Activated naive CD8-positive, alpha-beta T cell treated with anti-CD3 and anti-CD28 coated beads, Interleukin-2, amount 10 ng/mL, durations not matched to agents 7 days and 5 days (primary cell): ENCODE data around the gene ZNF618. TPM values are rescaled to one million over a fixed set of nuclear protein-coding genes. Genes with fewer than 3 reads are reported as not detected.

Source experiments
- ATAC-seq: fragments of 150-1000 bp; cut with Tn5 transposase; one replicate; pipeline ENCODE4 v1.10.0; 2021; ENCODE audit warnings: low read depth, moderate library complexity
- POLR2A ChIA-PET: fragments of 350-600 bp; sonication (Branson Sonifier 250); formaldehyde crosslinking; loops from one replicate; lab custom pipeline; 2021; ENCODE audit warnings: antibody characterized with exemption; lab: Charles Lee
- DNase-seq: peaks from one replicate; pipeline ENCODE4 v3.0.0; 2021
- H3K27ac Mint-ChIP-seq: one replicate; pipeline ENCODE4 v1.8.0; 2022; ENCODE audit warnings: mild to moderate bottlenecking, mixed read lengths
- H3K27me3 Mint-ChIP-seq: one replicate; pipeline ENCODE4 v1.8.0; 2022; ENCODE audit warnings: mild to moderate bottlenecking, moderate library complexity, mixed read lengths
- H3K36me3 Mint-ChIP-seq: one replicate; pipeline ENCODE4 v1.8.0; 2021; ENCODE audit warnings: mild to moderate bottlenecking, mixed read lengths
- H3K4me1 Mint-ChIP-seq: one replicate; pipeline ENCODE4 v1.8.0; 2021; ENCODE audit warnings: mixed read lengths
- H3K4me3 Mint-ChIP-seq: one replicate; pipeline ENCODE4 v1.8.0; 2022; ENCODE audit warnings: mild to moderate bottlenecking, moderate library complexity, mixed read lengths
- H3K9me3 Mint-ChIP-seq: one replicate; pipeline ENCODE4 v1.8.0; 2021; ENCODE audit warnings: mixed read lengths
- total RNA-seq, 2 experiments: library from RNA; stranded (reverse); gene quantifications; one replicate each; pipeline ENCODE4 v1.2.3, GENCODE V29; 2021

The ZNF618 gene
- total RNA-seq, 2 experiments from 2014 or later, result 0.60 to 0.75 TPM

DNA sequence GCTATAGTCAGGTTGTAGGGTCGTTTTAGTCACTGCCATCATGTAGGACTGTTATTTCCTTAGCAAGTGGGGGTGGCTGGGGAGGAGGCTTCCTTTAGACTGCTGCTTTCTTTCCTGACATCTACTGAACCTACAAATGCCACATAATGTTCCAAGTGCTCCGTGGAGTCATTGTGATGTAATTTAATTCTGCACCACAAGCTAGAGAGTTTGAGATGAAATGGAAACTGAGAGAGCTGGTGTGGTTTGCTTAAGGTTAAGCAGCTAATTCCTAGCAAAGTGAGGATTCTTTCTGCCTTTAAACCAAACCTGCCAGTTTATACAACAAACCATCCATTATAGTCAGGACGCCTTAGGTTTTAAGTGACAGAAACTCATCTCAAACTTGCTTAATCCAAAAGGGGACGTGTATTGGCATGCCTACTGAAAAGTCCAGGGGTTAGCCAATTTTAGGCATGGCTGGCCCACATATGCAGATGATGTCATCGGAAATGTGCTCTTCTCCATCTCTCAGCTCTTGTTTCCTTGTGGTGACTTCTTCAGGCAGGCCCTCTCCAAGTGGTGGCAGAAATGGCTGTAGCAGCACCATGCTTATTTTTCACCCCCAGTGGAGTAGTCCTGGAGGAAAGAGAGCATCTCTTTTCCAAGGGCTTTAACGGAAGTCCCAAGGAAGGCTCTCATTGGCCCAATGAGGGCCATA lies 30.5 kb downstream of the ZNF618 start:
- no peaks in the 10 kb centered on the region for H3K9me3 Mint-ChIP-seq
- peaks cover 8% of the 10 kb centered on the region for H3K27me3 Mint-ChIP-seq
- no peak for ATAC-seq
- no peak for DNase-seq
- H3K4me1 Mint-ChIP-seq, result no peaks in the 10 kb centered on the region
- no peaks in the 10 kb centered on the region for H3K36me3 Mint-ChIP-seq
- POLR2A ChIA-PET, result no interaction called here
- no peak overlapping the region for H3K27ac Mint-ChIP-seq
- no peak overlapping the region for H3K4me3 Mint-ChIP-seq

DNA sequence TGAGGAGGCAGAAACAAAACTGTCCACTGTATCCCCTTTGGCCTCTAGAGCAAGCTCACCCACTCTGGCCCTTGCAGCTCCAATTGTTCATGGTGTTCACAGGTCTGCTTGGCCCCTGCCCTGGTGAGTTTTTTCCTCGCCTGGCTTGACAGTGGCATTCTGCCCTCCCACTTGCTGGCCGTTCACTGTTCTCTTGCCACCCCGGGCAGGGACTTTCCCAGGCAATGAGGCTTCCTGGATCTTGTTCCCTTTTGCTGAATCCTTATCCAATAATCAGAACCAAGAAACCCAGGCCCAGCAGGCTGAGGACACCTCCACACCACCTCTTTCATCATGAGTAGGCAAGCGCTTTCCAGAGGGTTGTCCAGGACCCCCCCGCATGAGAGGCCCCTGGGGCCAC lies 31.2 kb downstream of the ZNF618 start:
- Mint-ChIP-seq H3K36me3 (no peaks in the 10 kb centered on the region), H3K27me3 (peaks cover 8% of the 10 kb centered on the region), H3K27ac (no peak overlapping the region), H3K4me1 (no peaks in the 10 kb centered on the region), H3K4me3 (no peak overlapping the region), H3K9me3 (no peaks in the 10 kb centered on the region)
- no peak for ATAC-seq
- DNase-seq, result no peak
- POLR2A ChIA-PET, result no interaction called here

DNA sequence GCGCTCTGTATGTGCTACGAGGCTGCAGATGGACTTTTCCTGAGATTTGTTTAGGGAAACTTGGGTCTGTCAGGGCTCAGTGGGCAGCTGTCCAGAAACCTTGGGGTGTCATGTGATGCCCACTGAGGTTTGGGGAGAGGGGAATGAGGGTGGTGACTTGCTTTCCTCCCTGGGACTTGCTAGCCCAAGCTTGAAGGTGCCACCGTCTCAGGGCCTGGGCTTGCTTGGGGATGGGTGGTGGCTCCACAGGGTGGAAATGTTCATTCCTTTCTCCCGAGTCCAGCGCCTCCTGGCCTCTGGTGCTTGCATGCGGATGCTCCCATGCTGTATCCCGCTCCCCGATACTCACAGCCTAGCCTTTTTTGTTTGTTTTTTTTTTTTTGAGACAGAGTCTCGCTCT lies 33.3 kb downstream of the ZNF618 start:
- H3K36me3 Mint-ChIP-seq, result no peaks in the 10 kb centered on the region
- no peak overlapping the region for H3K27ac Mint-ChIP-seq
- no peaks in the 10 kb centered on the region for H3K9me3 Mint-ChIP-seq
- H3K4me1 Mint-ChIP-seq, result no peaks in the 10 kb centered on the region
- no peak for DNase-seq
- POLR2A ChIA-PET, result no interaction called here
- peaks cover 3% of the 10 kb centered on the region for H3K27me3 Mint-ChIP-seq
- no peak overlapping the region for H3K4me3 Mint-ChIP-seq
- ATAC-seq, result no peak

DNA sequence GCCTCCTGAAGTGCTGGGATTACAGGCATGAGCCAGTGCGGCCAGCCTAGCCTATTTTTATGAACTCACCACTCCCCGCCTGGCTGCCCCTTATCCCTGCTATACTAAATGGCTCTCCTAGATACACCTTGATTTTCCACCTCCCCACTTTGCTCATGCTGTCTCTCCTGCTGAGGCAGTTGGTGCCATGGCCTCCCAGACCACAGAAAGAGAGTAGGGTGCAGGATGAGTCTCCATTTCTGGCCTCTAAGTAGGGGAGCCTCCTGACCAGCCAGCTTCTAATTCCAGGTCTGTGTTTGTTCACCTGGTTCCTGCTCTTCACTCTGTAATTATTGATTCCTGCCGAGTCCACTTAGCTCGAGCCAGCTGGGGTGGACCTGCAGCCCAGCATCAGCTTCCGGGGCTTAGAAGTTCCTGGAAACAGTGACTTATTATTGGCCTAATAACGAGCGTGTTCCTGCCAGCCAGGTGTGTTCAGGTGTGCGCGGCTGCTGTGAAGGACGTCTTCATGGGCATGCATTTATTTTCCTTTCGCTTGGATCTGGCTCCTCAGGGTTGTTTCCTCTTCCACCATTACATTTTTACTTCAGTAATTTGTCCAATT lies 34.0 kb downstream of the ZNF618 start:
- Mint-ChIP-seq H3K27me3 (peaks cover 4% of the 10 kb centered on the region), H3K4me1 (no peaks in the 10 kb centered on the region), H3K27ac (no peak overlapping the region), H3K4me3 (no peak overlapping the region), H3K36me3 (no peaks in the 10 kb centered on the region), H3K9me3 (no peaks in the 10 kb centered on the region)
- no peak for DNase-seq
- ATAC-seq, result no peak
- POLR2A ChIA-PET, result no interaction called here

DNA sequence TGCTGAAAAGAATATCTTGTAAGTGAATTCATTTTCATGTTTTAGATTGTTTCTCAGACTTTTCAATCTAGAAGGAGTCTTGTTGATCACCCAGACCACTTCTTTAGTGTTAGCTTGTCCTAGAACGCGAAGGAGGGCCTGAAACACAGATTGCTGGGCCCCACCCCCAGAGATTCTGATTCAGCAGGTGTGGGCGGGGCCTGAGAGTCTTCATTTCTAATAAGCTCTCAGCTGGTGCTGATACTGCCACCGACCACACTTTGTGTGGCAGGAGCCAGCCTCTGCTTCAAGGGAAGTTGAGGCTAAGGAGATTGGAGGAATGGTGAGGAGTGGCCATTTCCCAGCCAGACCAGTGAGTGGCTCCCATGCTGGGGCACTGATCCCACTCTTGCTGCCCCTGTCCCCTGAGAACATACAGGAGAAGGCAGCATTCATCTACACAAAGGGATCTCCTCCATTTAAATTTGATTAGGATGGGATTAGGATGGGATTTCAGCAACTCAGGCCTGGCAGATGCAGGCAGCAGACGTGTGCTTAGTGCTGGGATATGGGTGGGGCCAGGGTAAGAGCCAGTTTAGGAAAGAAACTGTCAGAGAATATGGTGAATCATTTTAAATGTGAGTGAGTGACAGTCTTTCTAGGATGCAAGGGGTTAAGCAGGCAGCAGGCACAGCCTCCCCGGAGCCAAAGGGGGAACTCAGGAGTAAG lies 35.9 kb downstream of the ZNF618 start:
- Mint-ChIP-seq H3K4me3 (no peak overlapping the region), H3K4me1 (no peaks in the 10 kb centered on the region), H3K27ac (no peak overlapping the region), H3K36me3 (no peaks in the 10 kb centered on the region), H3K27me3 (peaks cover 6% of the 10 kb centered on the region), H3K9me3 (no peaks in the 10 kb centered on the region)
- ATAC-seq (no peak), DNase-seq (no peak)
- POLR2A ChIA-PET, result no interaction called here

DNA sequence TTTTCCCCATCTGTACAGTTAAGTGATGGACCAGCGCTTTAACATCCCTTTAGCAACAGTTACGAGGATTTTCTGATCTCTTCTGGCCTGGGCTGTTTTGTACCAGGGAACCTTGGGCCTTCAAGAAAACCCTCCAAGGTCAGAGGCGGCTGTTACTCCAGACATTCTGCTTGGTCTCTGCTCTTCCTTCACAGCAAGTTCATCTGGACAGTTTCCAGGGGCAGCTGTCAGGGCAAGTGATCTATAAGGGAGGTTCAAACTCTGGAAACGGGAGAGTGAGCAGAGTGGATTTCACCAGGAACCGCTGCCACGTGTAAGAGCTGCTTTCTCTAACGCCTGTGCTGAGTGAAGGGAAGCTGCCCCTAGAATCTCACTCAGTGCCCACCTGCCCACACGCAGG lies 36.7 kb downstream of the ZNF618 start:
- H3K9me3 Mint-ChIP-seq, result no peaks in the 10 kb centered on the region
- H3K4me3 Mint-ChIP-seq, result no peak overlapping the region
- no peak for DNase-seq
- POLR2A ChIA-PET, result no interaction called here
- no peaks in the 10 kb centered on the region for H3K4me1 Mint-ChIP-seq
- ATAC-seq, result no peak
- no peak overlapping the region for H3K27ac Mint-ChIP-seq
- H3K27me3 Mint-ChIP-seq, result peaks cover 6% of the 10 kb centered on the region
- no peaks in the 10 kb centered on the region for H3K36me3 Mint-ChIP-seq

DNA sequence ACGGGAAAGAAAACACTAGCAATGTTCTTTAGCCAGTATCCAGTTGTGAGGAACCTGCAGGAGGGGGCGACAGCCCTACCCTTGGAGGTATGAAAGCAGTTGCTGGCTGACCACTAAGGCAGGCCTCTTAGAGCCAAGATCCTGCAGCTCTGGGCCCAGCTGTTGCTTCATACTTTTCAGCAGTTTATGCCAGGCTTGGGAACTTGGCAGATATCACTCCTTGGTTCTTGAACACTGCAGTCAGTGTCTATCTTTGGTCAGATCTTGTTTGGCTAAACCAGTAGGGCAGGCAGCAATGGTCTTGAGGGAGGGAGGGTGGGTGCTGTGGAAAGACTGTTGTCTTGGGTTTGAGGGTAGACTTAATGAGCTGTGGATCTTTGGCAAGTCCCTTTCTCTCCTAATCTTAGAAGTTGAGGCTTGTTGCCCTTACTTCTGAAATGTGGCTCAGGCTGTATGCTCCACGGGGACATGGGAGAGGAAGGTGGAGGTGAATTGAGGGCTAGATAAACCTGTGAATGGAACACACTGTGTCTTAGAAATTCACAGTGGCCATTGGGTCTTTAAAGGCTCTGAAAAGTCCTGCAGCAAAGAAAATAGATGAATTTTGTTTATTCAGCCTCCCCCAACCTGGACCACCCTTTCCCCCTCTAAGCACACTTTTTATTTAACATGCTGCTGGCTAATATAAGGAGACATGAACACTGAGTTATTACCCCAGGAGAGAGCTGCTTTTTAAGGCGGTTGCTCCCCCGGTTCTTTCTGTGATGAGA lies 37.5 kb downstream of the ZNF618 start:
- H3K27ac Mint-ChIP-seq, result no peak overlapping the region
- no peaks in the 10 kb centered on the region for H3K9me3 Mint-ChIP-seq
- POLR2A ChIA-PET, result no interaction called here
- no peak overlapping the region for H3K4me3 Mint-ChIP-seq
- DNase-seq (no peak), ATAC-seq (no peak)
- no peaks in the 10 kb centered on the region for H3K36me3 Mint-ChIP-seq
- H3K4me1 Mint-ChIP-seq, result no peaks in the 10 kb centered on the region
- peaks cover 6% of the 10 kb centered on the region for H3K27me3 Mint-ChIP-seq

DNA sequence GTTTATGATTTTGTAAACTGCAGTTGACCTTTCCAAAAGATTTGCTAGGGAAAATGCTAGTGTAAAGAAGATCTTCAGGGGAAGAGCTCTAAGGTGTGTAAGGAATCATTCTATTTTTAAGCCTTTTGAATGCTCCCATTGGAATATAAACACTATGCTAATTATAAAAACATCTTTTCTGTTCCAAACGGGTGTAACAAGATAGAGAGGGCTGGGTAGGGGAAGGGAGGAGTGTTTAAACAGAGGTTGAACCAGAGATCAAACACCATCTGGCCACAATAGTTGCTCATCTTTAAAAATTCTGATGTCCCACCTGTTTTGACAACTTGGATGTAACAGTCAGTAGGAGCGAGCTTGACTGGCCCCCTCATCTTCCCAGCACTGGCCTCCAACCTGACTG lies 38.4 kb downstream of the ZNF618 start:
- DNase-seq (no peak), ATAC-seq (no peak)
- Mint-ChIP-seq H3K27me3 (peaks cover 6% of the 10 kb centered on the region), H3K36me3 (no peaks in the 10 kb centered on the region), H3K9me3 (no peaks in the 10 kb centered on the region), H3K27ac (no peak overlapping the region), H3K4me1 (no peaks in the 10 kb centered on the region), H3K4me3 (no peak overlapping the region)
- POLR2A ChIA-PET, result no interaction called here

DNA sequence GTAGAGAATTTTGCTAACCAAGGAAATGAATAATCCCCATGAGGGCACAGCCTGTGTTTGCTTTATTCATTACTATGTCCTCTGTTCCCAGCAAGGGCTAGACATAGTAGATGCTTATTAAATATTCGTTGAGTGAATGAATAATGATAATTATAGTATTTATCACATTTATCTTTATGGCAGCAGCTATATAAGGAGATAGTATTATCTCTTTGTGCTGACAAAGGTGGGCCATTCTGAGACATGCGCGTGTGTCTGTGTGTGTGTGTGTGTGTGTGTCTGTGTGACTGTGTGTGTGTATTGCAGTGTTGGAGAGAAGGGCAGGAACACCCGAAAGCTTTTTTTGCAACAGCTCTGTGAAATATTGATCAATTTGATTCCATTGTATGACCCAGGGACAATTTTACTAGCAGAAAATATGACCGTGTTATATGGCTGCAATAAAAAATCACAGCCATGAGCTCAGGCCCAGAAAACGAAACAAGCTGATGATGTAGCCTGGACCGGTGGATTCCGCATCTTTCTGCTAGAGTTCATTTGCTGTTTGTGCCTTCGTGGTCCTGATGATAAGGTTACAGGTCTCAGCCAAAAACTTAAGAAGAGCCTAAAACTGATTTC lies 39.8 kb downstream of the ZNF618 start:
- DNase-seq (no peak), ATAC-seq (no peak)
- Mint-ChIP-seq H3K36me3 (no peaks in the 10 kb centered on the region), H3K4me3 (no peak overlapping the region), H3K9me3 (no peaks in the 10 kb centered on the region), H3K4me1 (no peaks in the 10 kb centered on the region), H3K27ac (no peak overlapping the region), H3K27me3 (peaks cover 6% of the 10 kb centered on the region)
- POLR2A ChIA-PET, result no interaction called here

DNA sequence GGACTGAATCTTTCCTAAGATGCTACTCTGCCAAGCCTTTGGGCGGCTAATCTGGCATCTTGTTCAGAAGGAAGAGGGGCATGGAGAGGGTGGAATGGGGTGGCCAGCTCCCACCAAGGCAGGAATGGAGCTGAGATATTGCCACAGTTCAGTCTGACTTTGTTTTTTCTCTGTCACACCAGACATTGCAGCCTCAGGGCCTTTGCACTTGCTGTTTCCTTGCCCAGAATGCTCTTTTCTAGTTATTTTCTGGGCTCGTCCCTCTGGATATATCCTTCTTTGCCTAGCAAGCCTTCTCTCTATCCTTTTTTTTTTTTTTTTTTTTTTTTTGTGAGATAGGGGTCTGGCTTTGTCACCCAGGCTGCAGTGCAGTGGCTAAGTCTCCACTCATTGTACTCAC lies 40.8 kb downstream of the ZNF618 start:
- H3K9me3 Mint-ChIP-seq, result no peaks in the 10 kb centered on the region
- no peak for ATAC-seq
- no peaks in the 10 kb centered on the region for H3K36me3 Mint-ChIP-seq
- H3K27me3 Mint-ChIP-seq, result peaks cover 6% of the 10 kb centered on the region
- POLR2A ChIA-PET, result no interaction called here
- no peak for DNase-seq
- H3K27ac Mint-ChIP-seq, result no peak overlapping the region
- H3K4me3 Mint-ChIP-seq, result no peak overlapping the region
- no peaks in the 10 kb centered on the region for H3K4me1 Mint-ChIP-seq

DNA sequence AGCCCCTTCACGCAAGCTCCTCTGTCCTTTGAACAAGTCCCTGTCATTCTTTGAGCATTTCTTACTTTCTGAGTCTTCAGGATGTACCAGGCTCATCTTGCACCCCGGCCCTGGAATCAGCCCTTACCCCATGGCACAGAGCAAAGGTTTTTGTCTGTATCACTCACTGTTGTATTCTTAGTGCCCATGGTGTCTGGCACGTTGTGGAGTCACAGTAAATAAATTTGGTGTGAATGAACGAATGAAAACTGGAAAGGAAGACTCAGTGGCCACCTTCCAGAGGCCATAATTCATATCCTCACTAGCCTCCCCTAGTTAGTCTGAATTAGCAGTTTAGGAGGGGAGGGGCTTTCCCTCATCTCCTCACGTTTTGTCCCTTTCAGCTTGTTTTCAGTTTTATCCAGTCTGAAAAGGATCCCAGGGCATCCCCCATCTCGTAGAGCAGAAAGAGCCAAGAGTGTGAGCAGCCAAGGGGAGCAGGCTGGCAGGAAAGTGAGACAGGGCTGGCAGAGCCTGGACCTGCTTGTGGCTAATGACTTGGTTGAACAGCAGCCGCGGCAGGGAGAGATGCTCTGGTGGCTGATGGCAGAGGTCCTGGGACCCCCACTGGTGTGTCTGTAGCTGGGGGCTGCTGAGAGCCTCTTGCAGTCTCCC lies 42.7 kb downstream of the ZNF618 start:
- H3K4me1 Mint-ChIP-seq, result no peaks in the 10 kb centered on the region
- H3K4me3 Mint-ChIP-seq, result no peak overlapping the region
- POLR2A ChIA-PET, result no interaction called here
- no peaks in the 10 kb centered on the region for H3K36me3 Mint-ChIP-seq
- ATAC-seq (no peak), DNase-seq (no peak)
- H3K27me3 Mint-ChIP-seq, result peaks cover 6% of the 10 kb centered on the region
- peaks cover 3% of the 10 kb centered on the region for H3K9me3 Mint-ChIP-seq
- H3K27ac Mint-ChIP-seq, result no peak overlapping the region

DNA sequence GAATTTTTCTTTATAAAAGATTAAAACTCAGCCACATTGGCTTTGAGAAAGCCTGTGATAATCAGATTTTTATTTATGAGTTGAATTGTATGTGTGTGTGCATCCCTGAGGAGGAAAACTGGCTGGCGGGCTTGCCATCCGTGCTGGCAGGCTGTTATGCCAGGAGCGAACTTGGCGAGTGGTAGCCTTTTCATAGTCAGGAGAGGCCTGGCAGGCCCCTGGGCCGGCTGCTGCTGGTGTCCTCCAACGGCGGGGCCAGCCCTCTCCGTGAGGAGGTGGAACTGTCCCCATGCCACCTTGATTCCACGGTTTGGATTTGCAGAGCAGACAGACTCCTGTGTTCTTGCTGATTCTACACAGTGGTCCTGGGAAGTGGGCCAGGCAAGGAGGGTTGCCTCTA lies 43.3 kb downstream of the ZNF618 start:
- Mint-ChIP-seq H3K4me3 (no peak overlapping the region), H3K27ac (no peak overlapping the region), H3K9me3 (peaks cover 3% of the 10 kb centered on the region), H3K4me1 (no peaks in the 10 kb centered on the region), H3K36me3 (no peaks in the 10 kb centered on the region), H3K27me3 (peaks cover 6% of the 10 kb centered on the region)
- POLR2A ChIA-PET, result no interaction called here
- no peak for DNase-seq
- ATAC-seq, result no peak

DNA sequence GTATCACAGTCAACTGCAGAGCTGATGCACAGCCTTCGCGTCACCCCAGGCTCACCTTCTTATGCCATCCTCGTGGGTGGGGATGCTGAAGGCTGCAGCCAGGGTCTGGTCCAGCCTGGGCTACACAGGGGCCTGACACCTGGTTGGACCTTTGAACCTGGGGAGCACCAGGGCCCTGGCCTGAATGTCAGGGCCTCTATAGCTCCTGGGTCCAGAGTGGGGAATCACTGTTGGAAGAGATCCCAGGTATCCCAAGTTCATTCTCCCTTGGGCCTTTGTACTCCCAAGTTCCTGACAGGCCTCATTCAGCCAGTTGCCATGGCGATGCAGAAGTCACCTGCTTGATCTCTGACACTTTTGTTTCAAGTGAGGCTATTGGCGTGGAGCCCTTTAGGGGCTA lies 43.8 kb downstream of the ZNF618 start:
- Mint-ChIP-seq H3K4me1 (no peaks in the 10 kb centered on the region), H3K9me3 (peaks cover 3% of the 10 kb centered on the region), H3K4me3 (no peak overlapping the region), H3K36me3 (no peaks in the 10 kb centered on the region), H3K27ac (no peak overlapping the region), H3K27me3 (peaks cover 6% of the 10 kb centered on the region)
- POLR2A ChIA-PET, result no interaction called here
- DNase-seq, result no peak
- ATAC-seq, result no peak
